Articular chondrocyte of knee joint (primary cell): ENCODE data around the gene TRUB2. TPM values are rescaled to one million over a fixed set of nuclear protein-coding genes. Genes with fewer than 3 reads are reported as not detected.

Experiments used
- total RNA-seq: library from RNA; depleted of rRNA; stranded (reverse); fragments of >200 nt; gene quantifications from 2 replicates; pipeline ENCODE4 v1.2.3, GENCODE V29; 2012

The TRUB2 gene, protein sequence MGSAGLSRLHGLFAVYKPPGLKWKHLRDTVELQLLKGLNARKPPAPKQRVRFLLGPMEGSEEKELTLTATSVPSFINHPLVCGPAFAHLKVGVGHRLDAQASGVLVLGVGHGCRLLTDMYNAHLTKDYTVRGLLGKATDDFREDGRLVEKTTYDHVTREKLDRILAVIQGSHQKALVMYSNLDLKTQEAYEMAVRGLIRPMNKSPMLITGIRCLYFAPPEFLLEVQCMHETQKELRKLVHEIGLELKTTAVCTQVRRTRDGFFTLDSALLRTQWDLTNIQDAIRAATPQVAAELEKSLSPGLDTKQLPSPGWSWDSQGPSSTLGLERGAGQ
- total RNA-seq: 12.4 and 16.2 TPM in 2 replicates

DNA sequence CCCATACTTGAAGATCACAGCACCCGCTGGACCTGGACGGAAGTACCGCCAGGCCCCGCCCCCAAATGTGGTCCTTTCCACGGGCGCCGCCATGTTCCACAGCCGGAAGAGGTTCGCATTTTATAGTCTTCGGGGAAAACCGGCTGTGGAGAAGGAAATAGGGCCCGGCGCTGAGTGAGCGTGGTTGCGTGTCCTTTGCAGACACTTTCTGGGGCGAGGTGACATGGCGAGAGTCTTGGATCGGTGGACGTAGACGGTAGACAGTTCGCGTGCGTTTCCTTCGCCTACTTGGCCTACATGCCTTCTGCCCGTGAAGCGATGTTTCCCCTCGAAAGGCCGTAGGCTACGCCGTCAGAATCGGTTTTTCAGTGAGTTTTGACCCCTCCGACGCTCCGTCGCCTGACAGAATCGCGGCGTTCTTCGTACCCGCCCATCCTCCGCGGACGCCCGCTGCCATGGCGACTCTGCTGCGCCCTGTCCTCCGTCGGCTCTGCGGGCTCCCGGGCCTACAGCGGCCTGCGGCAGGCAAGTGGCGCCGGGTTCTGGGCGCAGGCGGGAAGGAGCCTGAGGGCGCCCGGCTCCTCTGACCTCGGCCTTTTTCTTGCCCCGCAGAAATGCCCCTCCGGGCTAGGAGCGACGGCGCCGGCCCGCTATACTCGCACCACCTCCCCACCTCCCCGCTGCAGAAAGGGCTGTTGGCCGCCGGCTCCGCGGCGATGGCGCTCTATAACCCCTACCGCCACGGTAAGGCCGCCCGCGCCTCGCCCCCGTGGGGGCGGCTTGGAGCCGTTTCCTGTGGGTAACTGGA, at the start of gene TRUB2, which contains the start of gene COQ4:
Gene TRUB2 (minus strand): TSS at position 44 of the 808 bp plus-strand sequence. CDS start 39 bp downstream, at position 5.
Gene COQ4 (plus strand): TSS at position 436 of the 808 bp plus-strand sequence. CDS start 20 bp downstream, at position 456.

DNA sequence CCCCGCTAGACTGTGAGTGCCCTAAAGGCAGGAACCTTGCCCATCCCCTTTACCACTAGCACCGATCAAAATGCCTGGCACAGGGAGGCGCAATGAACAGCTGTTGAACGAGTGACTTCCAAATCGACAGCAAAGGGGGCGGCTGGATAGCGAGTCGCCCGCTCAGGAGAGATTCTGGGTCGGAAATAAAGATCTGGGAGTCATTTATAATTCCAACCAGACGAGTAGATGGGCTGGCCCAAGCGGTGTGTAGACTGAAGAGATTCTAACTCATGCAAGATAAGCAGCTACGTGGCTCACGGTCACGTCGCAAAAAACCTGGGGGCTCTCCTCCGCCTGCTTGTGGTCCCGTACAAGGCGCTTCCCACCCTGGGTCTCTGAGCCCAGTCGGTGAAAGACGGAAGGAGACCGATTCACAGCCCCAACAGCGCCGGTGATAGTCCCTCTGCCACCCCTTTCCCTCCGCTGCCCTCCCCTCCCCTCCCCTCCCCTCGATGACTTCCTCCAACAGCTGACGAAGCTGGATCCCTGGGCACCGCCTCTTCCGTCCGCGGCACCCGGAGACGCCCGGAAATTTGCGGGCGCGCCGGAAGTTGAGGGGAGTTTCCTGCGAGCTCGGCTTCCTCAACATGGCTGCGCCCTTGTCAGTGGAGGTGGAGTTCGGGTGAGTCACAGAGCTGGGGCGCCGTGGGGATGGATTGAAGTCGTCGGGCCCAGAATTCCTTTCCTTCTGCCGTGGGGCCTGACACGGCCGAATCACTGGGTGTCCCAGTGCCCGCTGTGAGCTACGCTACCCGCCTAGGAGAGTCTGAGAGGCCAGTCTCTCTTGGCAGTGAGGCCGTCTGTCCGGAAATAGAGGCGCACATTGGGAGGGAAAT, 48.7 kb upstream of the TRUB2 start, which contains the start of gene URM1:
Gene URM1 (plus strand): TSS at position 623 of the 878 bp plus-strand sequence. CDS start 7 bp downstream, at position 630.

DNA sequence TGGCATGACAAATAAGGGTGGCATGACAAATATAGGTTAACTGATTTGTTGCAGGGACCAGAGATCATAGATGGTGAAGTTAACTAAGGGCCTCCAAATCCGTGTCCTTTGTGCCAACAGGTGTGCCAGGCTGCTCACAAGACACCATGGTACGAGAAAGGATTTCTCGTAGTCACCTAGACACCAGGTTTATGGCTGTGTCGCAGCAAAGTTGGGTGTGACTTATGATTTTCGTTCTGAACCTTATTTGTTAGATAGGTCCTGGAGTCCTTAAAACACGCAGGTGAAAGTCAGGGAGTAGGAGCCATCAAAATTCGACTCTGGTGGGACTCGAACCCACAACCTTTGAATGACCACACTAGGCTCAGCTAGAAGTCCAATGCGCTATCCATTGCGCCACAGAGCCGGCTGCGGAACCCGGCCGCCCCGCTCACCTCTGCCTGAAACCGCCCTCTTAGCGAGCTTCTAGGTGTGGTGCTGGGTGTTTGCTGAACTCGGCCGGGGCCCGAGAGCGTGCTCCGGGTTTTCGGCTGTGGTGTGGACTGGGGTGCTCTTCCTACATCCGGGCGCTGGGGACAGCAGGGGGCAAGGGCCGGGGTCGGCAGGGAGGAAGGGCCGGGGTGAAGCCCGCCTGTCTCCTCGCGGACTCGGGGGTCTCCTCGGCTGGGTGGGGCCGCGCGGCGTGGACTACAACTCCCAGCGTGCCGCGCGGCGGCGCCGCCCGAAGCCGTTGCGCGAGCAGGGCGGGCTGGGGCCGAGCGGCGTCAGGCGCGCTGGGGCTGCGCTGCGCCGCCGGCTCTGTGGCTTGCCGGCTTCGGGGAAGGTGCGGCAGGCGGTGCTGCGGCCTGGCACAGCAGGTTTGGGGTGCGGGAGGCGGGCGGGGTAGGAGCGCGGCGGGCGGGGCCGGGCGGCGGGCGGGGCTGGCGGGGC, 17.8 kb upstream of the TRUB2 start, which contains the start of gene SLC27A4:
Gene SLC27A4 (plus strand): TSS at position 767 of the 930 bp plus-strand sequence. CDS start 2,606 bp downstream, outside the sequence.

DNA sequence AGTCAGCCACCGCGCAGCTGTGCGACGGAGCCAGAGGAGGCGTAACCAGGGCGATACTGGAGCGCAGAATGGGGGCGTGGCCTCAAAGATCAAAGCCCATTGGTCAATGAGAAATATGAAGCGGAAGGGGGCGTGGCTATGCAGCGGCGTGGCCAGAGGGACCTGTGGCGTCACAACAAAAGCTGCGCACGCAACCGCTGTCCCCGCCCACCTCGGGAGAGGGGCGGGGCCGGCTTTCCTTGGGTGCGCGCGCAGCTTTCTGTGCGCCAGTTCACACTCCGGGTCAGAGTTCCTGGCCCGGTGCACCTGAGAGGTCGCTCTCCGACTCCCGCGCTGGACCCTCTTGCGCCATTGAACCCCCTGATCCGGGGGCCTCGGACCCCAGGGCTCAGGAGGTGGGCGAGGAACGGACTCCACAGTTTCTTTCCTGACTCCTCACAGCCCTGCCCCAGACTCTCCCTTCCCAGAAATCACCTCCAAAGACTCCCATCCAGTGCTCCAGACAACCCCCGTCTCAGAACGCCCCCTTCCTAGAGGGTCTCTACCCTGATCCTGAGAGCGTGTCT, 46.2 kb downstream of the TRUB2 start, which contains the start of gene SWI5:
Gene SWI5 (plus strand): TSS at position 269 of the 566 bp plus-strand sequence.

DNA sequence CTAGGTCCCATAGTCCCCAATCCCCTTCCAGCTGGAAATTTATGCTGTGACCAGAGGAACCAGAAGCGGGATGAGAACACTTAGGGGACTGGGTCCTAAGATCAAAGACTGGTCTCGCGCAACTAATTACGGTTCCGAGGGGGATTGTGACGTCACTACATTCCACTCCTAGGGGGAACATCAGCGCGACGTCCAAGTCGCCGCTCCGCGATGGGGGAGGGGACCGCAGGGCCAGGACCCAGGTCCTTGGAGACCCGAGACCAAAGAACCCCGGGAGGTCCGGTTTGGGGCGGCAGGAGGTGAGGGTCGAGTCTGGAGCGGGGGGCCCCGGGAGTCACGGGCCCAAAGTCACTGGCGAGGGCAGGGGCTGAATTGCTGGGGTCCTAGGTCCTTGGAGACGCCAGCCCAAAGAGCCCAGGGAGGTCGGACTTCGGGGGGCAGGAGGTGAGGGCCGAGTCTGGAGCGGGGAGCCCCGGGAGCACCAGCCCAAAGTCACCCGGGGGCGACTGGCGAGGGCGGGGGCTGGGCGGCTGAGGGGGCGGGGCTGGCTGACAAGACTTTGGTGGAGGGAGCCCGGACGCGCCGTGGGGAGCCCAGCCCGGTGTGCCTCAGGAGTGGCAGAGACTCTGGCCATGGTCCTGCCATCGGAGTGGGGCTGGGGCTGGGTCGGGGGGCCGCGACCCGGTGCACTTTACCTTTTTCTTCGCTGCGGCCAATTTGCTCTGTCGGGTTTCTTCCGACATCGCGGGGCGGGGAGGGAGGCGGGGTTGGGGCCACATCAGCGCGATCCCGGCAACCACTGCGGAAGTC, 46.8 kb downstream of the TRUB2 start, which contains the start of gene GOLGA2:
Gene GOLGA2 (minus strand): TSS at position 810 of the 810 bp plus-strand sequence. CDS start 31 bp downstream, at position 779.

Other genes starting within 250 kb of the TRUB2 start
- 31.1 and 34.2 TPM in 2 replicates for gene PTGES2, start 194.7 kb downstream of the TRUB2 start, total RNA-seq
- gene LCN2, start 173.0 kb downstream of the TRUB2 start, total RNA-seq: 0.39 TPM in 1 of 2 replicates, not detected in the other
- 43.0 and 62.7 TPM in 2 replicates for gene BBLN, start 162.2 kb downstream of the TRUB2 start, total RNA-seq
- 32.5 and 38.3 TPM in 2 replicates for gene CIZ1, start 130.9 kb downstream of the TRUB2 start, total RNA-seq
- gene DNM1, start 119.1 kb downstream of the TRUB2 start, total RNA-seq: 9.4 and 16.5 TPM in 2 replicates
- gene GOLGA2, start 46.4 kb downstream of the TRUB2 start, total RNA-seq: 112 and 134 TPM in 2 replicates
- gene SWI5, start 46.2 kb downstream of the TRUB2 start, total RNA-seq: 20.1 and 22.7 TPM in 2 replicates
- gene COQ4, start 392 bp upstream of the TRUB2 start, total RNA-seq: 29.1 and 33.7 TPM in 2 replicates
- gene SLC27A4, start 18.1 kb upstream of the TRUB2 start, total RNA-seq: 15.5 and 20.9 TPM in 2 replicates
- 33.6 and 36.3 TPM in 2 replicates for gene URM1, start 48.9 kb upstream of the TRUB2 start, total RNA-seq
- 110 and 111 TPM in 2 replicates for gene CERCAM, start 98.4 kb upstream of the TRUB2 start, total RNA-seq
- 26.8 and 31.6 TPM in 2 replicates for gene ODF2, start 133.6 kb upstream of the TRUB2 start, total RNA-seq
- gene GLE1, start 182.3 kb upstream of the TRUB2 start, total RNA-seq: 28.7 and 30.4 TPM in 2 replicates
- 386 and 406 TPM in 2 replicates for gene SPTAN1, start 230.1 kb upstream of the TRUB2 start, total RNA-seq